Measurements from ENCODE around the gene NIM1K. TPM values are rescaled to one million over a fixed set of nuclear protein-coding genes. Genes with fewer than 3 reads are reported as not detected.
"Not testable (repeated sequence)": the region's sequence is repeated elsewhere in the genome, so short reads cannot be mapped to it uniquely, and the experiment has no call there.

NIM1K gene
- total RNA-seq (2014; rRNA removed; shearing (Covaris generic)), result 0.55 TPM in 1 of 2 replicates, not detected in the other
- 0.08 TPM in 1 of 2 replicates, not detected in the other for polyA plus RNA-seq (2014; cell fraction: nucleus; rRNA removed)

GRCh38 chr5:43191740-43192557 is at the start of gene NIM1K:
TSS of gene NIM1K (plus strand) at chr5:43192225. CDS start at chr5:43245776, 53,551 bp downstream.
- DNase-seq (ENCODE audit: extremely low read depth, low read depth), result no peak

GRCh38 chr5:43145071-43145470 is 47.0 kb upstream of the NIM1K start:
- no peak for DNase-seq (ENCODE audit: extremely low read depth, low read depth)

- DNase-seq (ENCODE audit: extremely low read depth, low read depth), result no peak
These were observed 45.1 kb upstream of the NIM1K start for GRCh38 chr5:43146958-43147357.

- DNase-seq (ENCODE audit: extremely low read depth, low read depth), result no peak
These were observed 43.6 kb upstream of the NIM1K start for GRCh38 chr5:43148417-43148816.

- no peak for DNase-seq (ENCODE audit: extremely low read depth, low read depth)
These were observed 42.8 kb upstream of the NIM1K start for GRCh38 chr5:43149231-43149630.

- DNase-seq (ENCODE audit: extremely low read depth, low read depth), result no peak
These were observed 42.0 kb upstream of the NIM1K start for GRCh38 chr5:43150075-43150474.

- no peak for DNase-seq (ENCODE audit: extremely low read depth, low read depth)
These were observed 41.3 kb upstream of the NIM1K start for GRCh38 chr5:43150748-43151147.

- no peak for DNase-seq (ENCODE audit: extremely low read depth, low read depth)
These were observed 39.1 kb upstream of the NIM1K start for GRCh38 chr5:43152946-43153345.

GRCh38 chr5:43154469-43154868 is 37.6 kb upstream of the NIM1K start:
- DNase-seq (ENCODE audit: extremely low read depth, low read depth), result no peak

GRCh38 chr5:43155394-43156096 is 36.5 kb upstream of the NIM1K start:
- no peak for DNase-seq (ENCODE audit: extremely low read depth, low read depth)

- no peak for DNase-seq (ENCODE audit: extremely low read depth, low read depth)
These were observed 35.6 kb upstream of the NIM1K start for GRCh38 chr5:43156388-43156787.

- no peak for DNase-seq (ENCODE audit: extremely low read depth, low read depth)
These were observed 35.0 kb upstream of the NIM1K start for GRCh38 chr5:43157068-43157467.

GRCh38 chr5:43161244-43161643 is 30.8 kb upstream of the NIM1K start:
- DNase-seq (ENCODE audit: extremely low read depth, low read depth), result no peak

GRCh38 chr5:43164801-43165200 is 27.2 kb upstream of the NIM1K start:
- not testable (repeated sequence) for DNase-seq (ENCODE audit: extremely low read depth, low read depth)

- DNase-seq (ENCODE audit: extremely low read depth, low read depth), result no peak
These were observed 26.7 kb upstream of the NIM1K start for GRCh38 chr5:43165323-43165722.

GRCh38 chr5:43168175-43168574 is 23.9 kb upstream of the NIM1K start:
- DNase-seq (ENCODE audit: extremely low read depth, low read depth), result no peak

GRCh38 chr5:43171451-43171850 is 20.6 kb upstream of the NIM1K start:
- DNase-seq (ENCODE audit: extremely low read depth, low read depth), result no peak

- DNase-seq (ENCODE audit: extremely low read depth, low read depth), result no peak
These were observed 20.1 kb upstream of the NIM1K start for GRCh38 chr5:43171926-43172325.

GRCh38 chr5:43172779-43173178 is 19.2 kb upstream of the NIM1K start:
- DNase-seq (ENCODE audit: extremely low read depth, low read depth), result no peak

GRCh38 chr5:43174586-43174985 is 17.4 kb upstream of the NIM1K start:
- DNase-seq (ENCODE audit: extremely low read depth, low read depth), result no peak

GRCh38 chr5:43179836-43180235 is 12.2 kb upstream of the NIM1K start:
- no peak for DNase-seq (ENCODE audit: extremely low read depth, low read depth)

GRCh38 chr5:43182421-43182820 is 9.6 kb upstream of the NIM1K start:
- DNase-seq (ENCODE audit: extremely low read depth, low read depth), result no peak
